ENCODE results near the gene LIME1. TPM values are rescaled to one million over a fixed set of nuclear protein-coding genes. Genes with fewer than 3 reads are reported as not detected.
A peak's percentile ranks its signal among the peaks of the same experiment; 100 is the strongest.

Gene LIME1
- total and polyA plus RNA-seq, 9 of the 15 experiments (the other 6 are each of a cell fraction or from before 2014, with no cell fraction given) = 0.11 to 17.1 (median 2.8) TPM; not detected in 2

DNA sequence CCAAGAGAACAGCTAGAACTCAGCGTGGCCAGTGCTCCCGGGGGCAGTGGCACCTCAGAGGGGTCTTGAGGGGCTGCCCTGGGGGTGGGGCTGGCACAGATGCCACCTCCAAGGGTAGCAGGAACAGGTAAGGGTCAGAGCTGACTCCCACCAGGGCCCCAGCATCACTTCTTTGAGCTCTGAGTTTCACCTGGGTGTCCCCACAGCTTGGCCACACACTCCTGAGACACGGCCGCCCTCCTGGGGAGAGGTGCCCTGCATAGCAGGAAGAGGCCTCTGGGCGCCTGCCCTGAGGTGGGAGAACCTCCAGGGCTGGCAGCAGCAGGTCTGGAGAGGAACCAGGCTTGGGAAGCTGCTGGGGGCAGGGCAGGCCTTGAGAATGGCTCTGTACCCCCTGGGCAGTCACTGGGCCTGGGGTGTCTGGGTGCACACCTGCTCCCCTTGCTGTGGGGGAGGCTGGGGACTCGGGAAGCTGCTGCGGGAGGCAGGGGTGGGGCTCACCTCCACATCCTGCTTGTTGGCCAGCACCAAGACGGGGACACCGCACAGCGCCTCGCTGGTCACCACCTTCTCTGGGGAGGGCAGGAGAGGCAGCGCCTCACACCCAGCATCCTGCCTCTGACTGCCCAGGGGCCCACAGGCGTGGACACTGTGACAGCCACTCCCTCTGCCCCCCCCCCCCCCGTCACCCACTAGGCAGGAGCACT, 35.0 kb upstream of the LIME1 start (continued):
- no peak for TF ChIP-seq MLLT1 (IDR thresholded peaks at IDR 0.05)
- TF ChIP-seq GABPB1 (CRISPR knock-in tag; IDR thresholded peaks at IDR 0.05) = no peak

- Histone ChIP-seq H3K9me1 (ENCODE audit: control insufficient read depth, insufficient read depth, low read length) (no peaks in the 10 kb centered on the region), H3K36me3 (ENCODE audit: control insufficient read depth, insufficient read depth, low read length) (peaks cover 38% of the 10 kb centered on the region), H3K9me3 (replicated peaks; ENCODE audit: control insufficient read depth, insufficient read depth, low read depth, low read length) (no peaks in the 10 kb centered on the region), H3K9ac (ENCODE audit: insufficient read depth in 1 of 2, low read depth in 2 of 2, low read length in 2 of 2) (peak overlapping the region in 1 of 2 experiments; percentile 81; a peak in 2 of 4 replicates), H3K27me3 (ENCODE audit: control insufficient read depth in 2 of 2, insufficient read depth in 2 of 2, low read length in 2 of 2) (no peaks in the 10 kb centered on the region), H3K4me2 (ENCODE audit: insufficient read depth, low read length) (no peak overlapping the region), H4K20me1 (replicated peaks; ENCODE audit: control insufficient read depth, insufficient read depth, low read length) (peaks cover 16% of the 10 kb centered on the region), H3K4me3 (no peak overlapping the region), H3K27ac (ENCODE audit: extremely low read depth, low read depth, low read length) (no peak overlapping the region), H2AFZ (ENCODE audit: low read depth, low read length) (no peak overlapping the region), H3K4me1 (replicated peaks in 1 of 2; ENCODE audit: control insufficient read depth in 2 of 2, insufficient read depth in 2 of 2, low read length in 2 of 2) (peaks cover 15 to 79% of the 10 kb centered on the region in 2 experiments), H3K79me2 (ENCODE audit: control insufficient read depth, insufficient read depth, low read length) (peaks cover 23% of the 10 kb centered on the region)
- ChIA-PET POLR2A (interaction anchor here (1.3 kb wide), 1 partner anchor 75 kb away, joined by 3 read pairs; the partner anchor contains the start of gene GMEB2), CTCF (ENCODE audit: low intra/inter-chr PET ratio) (no interaction called here)
- TF ChIP-seq RBFOX2 (IDR thresholded peaks at IDR 0.05; ENCODE audit: low read depth, low read length) (peak; percentile 37), PYGO2 (tag; IDR thresholded peaks at IDR 0.05) (no peak), POLR2G (IDR thresholded peaks at IDR 0.05; ENCODE audit: low read depth, low read length) (peak; percentile 74), ZKSCAN8 (CRISPR knock-in tag; IDR thresholded peaks at IDR 0.05) (no peak)
- 82% methylated on average over 16 of the region's 16 CpGs for WGBS (ENCODE audit: insufficient coverage, low coverage, missing lambda C conversion rate)
- in situ Hi-C loops (cut with MboI) = no loop called here
- intact Hi-C loops (cut with micrococcal nuclease) = loop anchor here (10.0 kb wide), 2 partner anchors 83 to 167 kb away; partner anchors contain the start of gene PTK6
- DNase-seq (ENCODE audit: extremely low read depth in 1 of 4, low spot score in 3 of 4) (peak in 1 of 4 experiments; percentile 2), ATAC-seq (no peak), FAIRE-seq (no peak)
- BruUV-seq (replicated peaks) = no TSS peak
Measured at GRCh38 chr20:63702036-63702665, 34.3 kb upstream of the LIME1 start.
